ENCODE data around the gene SPECC1. TPM values are rescaled to one million over a fixed set of nuclear protein-coding genes. Genes with fewer than 3 reads are reported as not detected.

SPECC1 gene
- polyA plus RNA-seq, 1 experiment = 13.0 TPM

GRCh38 chr17:20092973-20093626, 83.9 kb downstream of the SPECC1 start:
- Histone ChIP-seq H3K27me3 (ENCODE audit: control insufficient read depth, insufficient read depth, low read length) (peaks cover 3% of the 10 kb centered on the region), H3K4me3 (ENCODE audit: low read depth, low read length) (no peak overlapping the region), H3K36me3 (ENCODE audit: control insufficient read depth, insufficient read depth, low read length) (no peaks in the 10 kb centered on the region)
- no peak for TF ChIP-seq CTCF (IDR thresholded peaks at IDR 0.05; ENCODE audit: insufficient read depth, low read depth, low read length)
- POLR2A ChIA-PET = no interaction called here
- DNase-seq (ENCODE audit: low read depth) = no peak
- CTCF ChIA-PET = no interaction called here

GRCh38 chr17:20094777-20095176, 85.6 kb downstream of the SPECC1 start:
- Histone ChIP-seq H3K36me3 (ENCODE audit: control insufficient read depth, insufficient read depth, low read length) (no peaks in the 10 kb centered on the region), H3K4me3 (ENCODE audit: low read depth, low read length) (no peak overlapping the region), H3K27me3 (ENCODE audit: control insufficient read depth, insufficient read depth, low read length) (peaks cover 3% of the 10 kb centered on the region)
- DNase-seq (ENCODE audit: low read depth) = no peak
- POLR2A ChIA-PET = no interaction called here
- no peak for TF ChIP-seq CTCF (IDR thresholded peaks at IDR 0.05; ENCODE audit: insufficient read depth, low read depth, low read length)
- CTCF ChIA-PET = interaction anchor here (1.0 to 1.3 kb wide), 3 partner anchors 21 to 103 kb away, joined by 3 to 4 read pairs (median 3); partner anchors contain the start of gene SPECC1

GRCh38 chr17:20095336-20096080, 86.3 kb downstream of the SPECC1 start:
- H3K36me3 ChIP-seq (ENCODE audit: control insufficient read depth, insufficient read depth, low read length) = no peaks in the 10 kb centered on the region
- H3K27me3 ChIP-seq (ENCODE audit: control insufficient read depth, insufficient read depth, low read length) = peaks cover 3% of the 10 kb centered on the region
- peak; percentile 50 for TF ChIP-seq CTCF (IDR thresholded peaks at IDR 0.05; ENCODE audit: insufficient read depth, low read depth, low read length)
- ChIA-PET POLR2A (no interaction called here), CTCF (interaction anchor here (1.0 to 1.3 kb wide), 4 partner anchors 21 to 104 kb away, joined by 3 to 4 read pairs (median 3); partner anchors contain the start of gene SPECC1)
- no peak overlapping the region for H3K4me3 ChIP-seq (ENCODE audit: low read depth, low read length)
- DNase-seq (ENCODE audit: low read depth) = no peak

- H3K36me3 ChIP-seq (ENCODE audit: control insufficient read depth, insufficient read depth, low read length) = no peaks in the 10 kb centered on the region
- DNase-seq (ENCODE audit: low read depth) = no peak
- ChIA-PET POLR2A (no interaction called here), CTCF (no interaction called here)
- TF ChIP-seq CTCF (IDR thresholded peaks at IDR 0.05; ENCODE audit: insufficient read depth, low read depth, low read length) = no peak
- H3K4me3 ChIP-seq (ENCODE audit: low read depth, low read length) = no peak overlapping the region
- peaks cover 3% of the 10 kb centered on the region for H3K27me3 ChIP-seq (ENCODE audit: control insufficient read depth, insufficient read depth, low read length)
Observed at GRCh38 chr17:20096430-20096829, 87.3 kb downstream of the SPECC1 start.

GRCh38 chr17:20097330-20097729, 88.2 kb downstream of the SPECC1 start:
- peaks cover 7% of the 10 kb centered on the region for H3K27me3 ChIP-seq (ENCODE audit: control insufficient read depth, insufficient read depth, low read length)
- TF ChIP-seq CTCF (IDR thresholded peaks at IDR 0.05; ENCODE audit: insufficient read depth, low read depth, low read length) = no peak
- ChIA-PET POLR2A (no interaction called here), CTCF (no interaction called here)
- H3K4me3 ChIP-seq (ENCODE audit: low read depth, low read length) = no peak overlapping the region
- H3K36me3 ChIP-seq (ENCODE audit: control insufficient read depth, insufficient read depth, low read length) = no peaks in the 10 kb centered on the region
- DNase-seq (ENCODE audit: low read depth) = no peak
